ENCODE results near the gene DIS3L2.

DNA sequence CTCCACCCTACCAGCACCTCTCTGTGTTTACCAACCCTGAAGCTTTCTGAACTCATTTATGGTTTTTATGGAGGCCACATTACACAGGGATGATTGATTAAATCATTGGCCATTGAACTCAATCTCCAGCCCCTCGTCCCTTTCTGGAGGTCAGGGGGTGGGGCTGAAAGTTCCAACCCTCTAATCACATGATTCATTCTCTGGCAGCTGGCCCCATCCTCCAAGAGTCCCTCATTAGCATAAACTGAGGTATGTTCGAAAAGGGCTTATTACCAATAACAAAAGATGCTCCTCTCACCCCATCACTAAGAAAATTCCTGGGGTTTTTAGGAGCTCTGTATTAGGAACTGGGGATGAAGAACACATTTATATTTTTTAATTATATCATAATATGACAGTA is 92.3 kb downstream of the DIS3L2 start:
- no peak for TF ChIP-seq CTCF (IDR thresholded peaks at IDR 0.05)
- no peak for TF ChIP-seq ZFX (IDR thresholded peaks at IDR 0.05; ENCODE audit: borderline replicate concordance)
